HG03025 (cell line): Measurements from ENCODE around the gene MCFD2.

Experiments used
- ATAC-seq: cut with Tn5 transposase; IDR thresholded peaks from one replicate; pipeline ENCODE4 v1.9.1; 2021; ENCODE audit warnings: mild to moderate bottlenecking, moderate library complexity; ENCODE audit not compliant: unreplicated experiment, low FRiP score

Gene MCFD2

DNA sequence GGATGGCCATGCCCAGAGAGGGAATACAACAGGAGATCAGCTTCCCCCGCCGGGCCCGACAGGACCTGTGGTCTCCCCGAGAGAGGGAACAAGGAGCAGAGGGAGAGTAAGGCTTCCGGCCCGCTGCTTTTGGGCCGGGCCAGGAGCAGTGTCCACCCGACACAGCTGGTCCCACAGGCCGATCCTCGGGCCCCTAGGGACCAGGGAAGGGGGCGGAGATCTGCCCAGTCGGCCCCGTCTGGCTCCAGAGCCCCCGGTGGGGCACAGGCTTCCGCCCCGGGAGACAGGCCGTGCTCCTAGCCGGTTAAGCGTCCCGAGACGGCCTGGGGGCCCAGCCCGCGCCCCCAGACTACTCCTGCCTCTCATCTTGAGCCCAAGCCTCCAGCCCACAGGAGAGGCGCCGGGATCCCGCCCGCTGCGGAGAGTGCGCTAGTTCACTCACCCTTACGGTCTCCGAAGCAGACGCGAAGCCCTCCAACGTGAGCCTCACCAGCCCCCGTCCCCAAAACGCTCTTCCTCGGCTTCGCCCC is at the start of gene MCFD2:
MCFD2 (minus strand) TSS at position 526 of the 530 bp plus-strand sequence. CDS start 6,635 bp downstream, outside the sequence.
- peak; percentile 26 for ATAC-seq

DNA sequence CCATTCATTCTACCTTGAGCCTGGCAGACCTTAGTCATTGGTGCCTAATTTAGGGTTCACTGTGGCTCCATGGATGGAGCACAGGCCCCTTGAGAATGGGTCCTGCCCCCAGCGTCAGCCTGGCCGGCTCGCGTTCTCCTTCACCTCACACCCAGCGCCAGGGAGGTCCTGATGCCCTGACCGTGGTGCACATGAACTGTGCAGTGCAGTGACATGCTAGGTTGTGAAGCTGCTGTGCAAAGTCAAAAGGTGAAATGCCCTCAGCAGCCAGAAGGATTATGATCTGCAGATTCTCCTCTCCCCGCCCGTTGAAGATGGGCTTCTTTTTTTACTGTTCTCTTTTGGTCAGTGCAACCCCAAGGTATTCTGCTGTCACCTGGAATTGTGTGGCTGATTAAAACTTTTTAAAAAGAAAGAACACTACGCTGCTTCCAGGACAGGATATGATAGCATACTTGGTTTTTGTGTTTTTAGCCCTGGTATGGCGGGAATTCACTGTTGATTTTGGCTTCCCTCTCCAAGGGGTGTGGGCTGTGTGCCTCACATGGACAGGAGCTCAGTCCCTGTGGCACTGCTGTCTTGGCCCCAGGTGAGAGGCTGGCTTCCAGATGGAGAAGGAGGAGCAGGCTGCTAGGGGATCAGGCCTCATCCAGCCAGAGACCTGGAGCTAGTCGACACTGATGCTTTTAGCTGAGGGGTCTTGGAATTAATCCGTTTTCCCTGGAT is 49.4 kb upstream of the MCFD2 start:
- ATAC-seq, result no peak

DNA sequence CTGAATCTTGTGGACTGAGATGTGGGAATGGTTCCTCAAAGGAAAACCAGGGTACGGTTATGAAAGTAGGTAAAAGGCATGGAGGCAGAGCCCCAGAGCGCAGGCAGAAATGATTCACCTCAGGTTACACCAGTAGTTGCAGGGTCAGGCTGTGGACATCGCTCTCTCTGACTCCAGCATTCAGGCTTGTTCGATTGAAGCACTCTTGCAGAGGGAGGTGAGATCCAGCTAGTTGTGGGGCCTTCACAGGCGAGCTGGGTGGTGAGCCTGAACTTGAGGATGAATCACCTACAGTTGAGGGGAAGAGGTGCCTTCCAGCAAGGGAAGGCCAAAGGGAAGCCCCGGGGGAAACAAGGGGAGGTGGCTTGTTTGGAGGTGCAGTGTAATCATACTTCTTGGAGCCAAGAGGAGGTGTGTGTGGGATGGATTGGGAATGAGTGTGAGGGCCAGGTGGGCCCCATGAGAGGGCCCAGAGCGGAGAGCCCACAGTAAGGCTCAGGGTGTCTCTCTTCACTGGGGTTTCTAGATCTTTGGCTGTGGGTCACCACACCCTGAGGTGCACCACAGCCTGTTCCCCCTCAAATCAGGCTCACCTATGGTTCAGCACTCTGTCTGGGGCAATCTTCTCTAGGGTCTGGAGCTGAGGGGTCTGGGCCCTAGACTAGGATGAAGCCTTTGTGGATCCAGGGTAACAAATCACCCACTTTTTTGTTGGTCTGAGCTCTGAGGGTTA is 48.5 kb upstream of the MCFD2 start:
- ATAC-seq, result no peak

GRCh38 chr2:46963210-46963609 is 47.6 kb upstream of the MCFD2 start:
- ATAC-seq, result no peak

GRCh38 chr2:46962751-46963150 is 47.1 kb upstream of the MCFD2 start:
- no peak for ATAC-seq

DNA sequence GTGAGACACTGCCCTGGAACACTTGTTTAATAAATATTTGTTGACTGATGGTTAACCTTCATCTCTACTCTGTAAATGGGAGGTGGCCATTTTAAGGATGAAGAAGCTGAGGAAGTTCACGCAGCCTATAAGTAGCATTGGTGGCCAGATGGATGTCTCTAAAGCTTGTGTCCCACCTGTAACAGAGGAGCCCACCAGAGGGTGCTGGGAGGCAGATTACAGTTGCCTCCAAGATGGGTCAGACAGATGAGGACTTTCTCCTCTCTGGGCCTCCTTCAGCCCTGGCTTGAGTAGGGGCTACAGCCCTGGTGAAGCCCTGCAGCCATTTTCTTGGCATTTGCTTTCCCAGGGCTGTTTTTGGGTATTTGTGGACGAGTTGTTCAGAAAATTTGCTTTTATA is 45.0 kb upstream of the MCFD2 start:
- ATAC-seq, result no peak

- no peak for ATAC-seq
These were observed 42.9 kb upstream of the MCFD2 start for GRCh38 chr2:46958431-46959017.

- ATAC-seq, result no peak
These were observed 41.5 kb upstream of the MCFD2 start for GRCh38 chr2:46956981-46957531.

DNA sequence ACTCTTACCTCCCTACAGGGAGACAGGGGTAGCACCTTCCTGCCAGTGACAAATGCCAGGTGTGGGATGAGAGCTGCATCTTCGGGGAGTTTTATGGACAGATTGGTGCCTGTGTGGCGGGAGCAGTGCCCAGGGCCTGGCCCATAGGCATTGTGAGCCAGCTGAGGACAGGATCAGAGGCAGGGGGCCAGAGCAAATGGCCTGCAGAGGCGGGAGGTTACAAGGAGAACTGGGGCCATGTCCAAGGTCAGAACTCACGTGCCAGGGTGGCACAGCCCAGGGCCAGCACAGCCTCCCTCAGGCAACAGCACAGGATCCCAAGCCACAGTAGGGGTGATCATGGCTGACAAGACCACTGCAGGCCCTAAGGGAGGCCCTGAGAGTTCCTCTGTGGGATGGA is 40.2 kb upstream of the MCFD2 start:
- no peak for ATAC-seq

DNA sequence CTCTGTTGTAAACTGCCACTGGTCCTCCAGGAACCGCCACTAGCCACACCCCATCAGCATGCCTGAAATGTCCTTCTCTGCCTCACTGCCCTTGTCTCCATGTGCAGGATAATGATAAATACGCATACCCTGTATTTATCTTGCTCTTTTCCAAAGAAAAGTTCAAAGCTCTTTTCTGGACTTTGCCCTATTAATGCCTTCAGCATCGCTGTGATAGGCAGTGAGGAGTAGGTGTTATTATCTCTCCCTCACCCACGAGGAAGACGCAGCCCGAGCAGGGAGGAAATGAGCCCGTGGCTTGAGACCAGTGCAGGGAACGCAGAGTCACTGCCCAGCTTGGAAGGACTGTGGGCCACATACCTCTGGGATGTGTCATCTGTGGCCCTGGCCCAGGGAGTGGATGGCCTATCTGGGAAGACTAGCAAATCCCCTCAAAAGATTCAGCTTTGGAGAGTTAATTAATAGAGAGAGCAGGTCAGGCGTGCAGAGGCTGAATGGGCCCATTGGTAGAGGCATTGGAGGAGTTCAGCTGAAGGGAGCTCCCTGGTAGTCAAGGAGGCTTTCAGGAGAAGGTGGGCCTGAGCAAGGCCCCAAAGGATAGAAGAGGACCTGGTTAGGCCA is 39.5 kb upstream of the MCFD2 start:
- ATAC-seq, result no peak

- no peak for ATAC-seq
These were observed 36.6 kb upstream of the MCFD2 start for GRCh38 chr2:46952171-46952570.

GRCh38 chr2:46951290-46952064 is 35.9 kb upstream of the MCFD2 start:
- no peak for ATAC-seq

DNA sequence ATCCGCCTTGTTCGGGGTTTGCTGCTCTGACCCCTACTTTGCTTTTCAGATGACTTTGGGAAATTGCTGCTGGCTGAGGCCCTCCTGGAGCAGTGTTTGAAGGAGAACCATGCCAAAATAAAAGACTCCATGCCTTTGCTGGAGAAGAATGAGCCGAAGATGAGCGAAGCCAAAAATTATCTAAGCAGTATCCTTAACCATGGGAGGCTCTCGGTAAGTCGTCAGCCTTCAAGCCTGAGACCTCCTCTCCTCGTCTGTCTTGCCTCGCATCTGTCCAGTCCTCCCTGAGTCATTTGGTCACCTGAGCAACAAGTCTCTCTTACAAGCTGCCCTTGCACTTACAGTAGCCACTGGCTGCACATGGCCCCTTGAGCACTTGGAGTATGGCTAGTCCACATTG is 34.7 kb upstream of the MCFD2 start:
- ATAC-seq, result no peak

- no peak for ATAC-seq
These were observed 32.2 kb upstream of the MCFD2 start for GRCh38 chr2:46947841-46948240.

GRCh38 chr2:46945671-46946070 is 30.1 kb upstream of the MCFD2 start:
- no peak for ATAC-seq

- ATAC-seq, result peak; percentile 25
These were observed 28.5 kb upstream of the MCFD2 start for GRCh38 chr2:46943881-46944798.

DNA sequence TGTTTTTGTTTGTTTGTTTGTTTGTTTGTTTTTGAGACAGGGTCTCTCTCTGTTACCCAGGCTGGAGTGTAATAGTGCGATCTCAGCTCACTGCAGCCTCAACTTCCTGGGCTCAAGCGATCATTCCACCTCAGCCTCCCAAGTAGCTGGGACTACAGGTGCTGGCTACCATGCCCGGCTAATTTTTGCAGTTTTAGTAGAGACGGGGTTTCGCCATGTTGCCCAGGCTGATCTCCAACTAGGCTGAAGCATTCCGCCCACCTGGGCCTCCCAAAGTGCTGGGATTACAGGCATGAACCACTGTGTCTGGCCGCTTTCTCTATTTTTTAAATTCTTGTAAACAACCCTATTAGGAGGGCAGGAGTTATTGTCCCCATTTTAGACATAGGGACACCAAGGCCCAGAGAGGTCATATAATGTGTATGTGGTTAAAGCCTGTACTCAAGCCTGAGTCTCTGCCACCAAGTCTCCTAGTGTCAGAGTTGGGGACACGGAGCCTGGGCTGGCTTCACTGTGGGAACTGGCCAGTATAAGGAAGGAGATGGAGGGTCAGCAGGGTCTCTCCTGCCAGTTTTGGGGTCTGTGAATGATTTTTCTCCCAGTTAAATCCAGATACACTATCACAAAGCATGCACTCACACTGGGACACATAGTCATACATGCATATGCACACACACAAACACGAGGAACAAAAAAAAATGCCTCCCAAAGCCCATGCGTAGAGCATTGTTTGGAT is 27.5 kb upstream of the MCFD2 start:
- ATAC-seq, result no peak

- ATAC-seq, result peak; percentile 32
These were observed 26.5 kb upstream of the MCFD2 start for GRCh38 chr2:46942143-46942526.
